Epithelial cell of proximal tubule (primary cell): Measurements from ENCODE around the gene CMTM2. TPM values are rescaled to one million over a fixed set of nuclear protein-coding genes. Genes with fewer than 3 reads are reported as not detected.

Experiments
- DNase-seq: peaks from one replicate; pipeline ENCODE4 v3.0.0-alpha.2; 2011; ENCODE audit warnings: low read depth
- H3K4me3 ChIP-seq: 2 replicates; pipeline ENCODE4 v1.5.1; 2011; ENCODE audit warnings: low read depth, mild to moderate bottlenecking, low read length
- CTCF ChIP-seq: conservative IDR thresholded peaks from 2 replicates; pipeline ENCODE4 v1.5.1; 2012; ENCODE audit warnings: low read depth, mild to moderate bottlenecking, low read length
- total RNA-seq: library from RNA; depleted of rRNA; stranded (reverse); fragments of >200 nt; gene quantifications from 2 replicates; pipeline ENCODE4 v1.2.3, GENCODE V29; 2015

Gene CMTM2
- total RNA-seq, 1 donor from 2014 or later, result 1.8 TPM

GRCh38 chr16:66635406-66635805, 56.1 kb downstream of the CMTM2 start:
- no peak for TF ChIP-seq CTCF
- no peak overlapping the region for H3K4me3 ChIP-seq
- no peak for DNase-seq

- DNase-seq, result no peak
- TF ChIP-seq CTCF, result no peak
- H3K4me3 ChIP-seq, result no peak overlapping the region
Observed at GRCh38 chr16:66636199-66636598, 56.9 kb downstream of the CMTM2 start.

- H3K4me3 ChIP-seq, result no peak overlapping the region
- TF ChIP-seq CTCF, result no peak
- DNase-seq, result no peak
Observed at GRCh38 chr16:66637806-66638205, 58.5 kb downstream of the CMTM2 start.

Other genes with a start within 250 kb of the CMTM2 start
- gene CDH5, start 212.8 kb upstream of the CMTM2 start, total RNA-seq, result 0.63 and 1.2 TPM in 2 replicates
- gene BEAN1, start 152.2 kb upstream of the CMTM2 start, total RNA-seq, result 2.3 and 7.0 TPM in 2 replicates
- 13.7 and 20.1 TPM in 2 replicates for gene TK2, start 29.3 kb upstream of the CMTM2 start, total RNA-seq
- 136 and 159 TPM in 2 replicates for gene CKLF, start 26.9 kb upstream of the CMTM2 start, total RNA-seq
- 4.3 and 5.0 TPM in 2 replicates for gene CMTM1, start 13.0 kb upstream of the CMTM2 start, total RNA-seq
- gene CMTM3, start 25.2 kb downstream of the CMTM2 start, total RNA-seq, result 122 and 141 TPM in 2 replicates
- 16.8 and 35.1 TPM in 2 replicates for gene CMTM4, start 117.3 kb downstream of the CMTM2 start, total RNA-seq
- 55.3 and 63.1 TPM in 2 replicates for gene DYNC1LI2, start 172.1 kb downstream of the CMTM2 start, total RNA-seq
- not detected in 2 replicates for gene TERB1, start 222.1 kb downstream of the CMTM2 start, total RNA-seq